NCI-H1092 (cell line): Measurements from ENCODE around the gene MS4A1.
A peak's percentile ranks its signal among the peaks of the same experiment; 100 is the strongest.
"Not testable (repeated sequence)": the region's sequence is repeated elsewhere in the genome, so short reads cannot be mapped to it uniquely, and the experiment has no call there.

Experiments
- DNase-seq: peaks from one replicate; lab custom pipeline; 2025; lab: John Stamatoyannopoulos, UW

Gene MS4A1

DNA sequence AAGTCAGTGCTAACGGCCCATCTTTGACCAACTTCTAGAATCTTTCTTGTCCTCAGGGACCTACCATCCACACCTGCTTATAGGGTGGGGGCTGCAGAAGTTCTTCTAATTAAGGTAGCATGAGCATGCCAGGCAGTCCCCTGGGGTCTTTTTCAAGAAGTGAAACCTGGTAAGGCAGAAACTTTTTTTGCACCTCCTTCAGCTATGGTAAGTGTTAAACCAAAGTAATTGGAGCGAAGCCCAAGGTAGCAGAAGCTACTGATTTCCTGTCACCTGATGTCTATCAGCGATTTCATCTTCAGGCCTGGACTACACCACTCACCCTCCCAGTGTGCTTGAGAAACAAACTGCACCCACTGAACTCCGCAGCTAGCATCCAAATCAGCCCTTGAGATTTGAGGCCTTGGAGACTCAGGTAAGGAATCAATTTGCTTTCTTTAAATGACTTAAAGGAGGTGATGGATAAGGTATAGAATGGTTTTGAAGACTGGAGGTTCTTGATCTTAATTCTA lies at the start of gene MS4A1:
MS4A1 (plus strand) TSS at position 317 of the 512 bp plus-strand sequence. CDS start 6,528 bp downstream, outside the sequence.
- DNase-seq: no peak

DNA sequence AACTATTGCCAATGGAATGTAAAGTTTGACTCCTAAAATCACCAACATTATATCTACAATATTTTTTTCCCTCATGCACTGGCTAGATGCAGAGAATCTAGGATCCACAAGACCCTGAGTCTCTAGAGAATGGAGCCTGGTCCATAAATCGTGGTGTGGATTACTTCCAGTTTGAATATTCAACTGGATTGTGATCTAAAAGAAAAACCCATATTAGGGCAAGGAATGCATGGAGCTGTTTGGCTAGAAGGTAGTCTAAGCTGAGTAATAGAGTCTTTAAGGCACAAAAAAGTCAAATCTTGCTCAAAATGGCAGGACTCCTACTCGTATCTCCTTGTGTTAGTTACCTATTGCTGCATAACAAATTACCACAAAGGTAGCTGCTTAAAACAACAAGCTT lies 35.6 kb upstream of the MS4A1 start:
- no peak for DNase-seq

DNA sequence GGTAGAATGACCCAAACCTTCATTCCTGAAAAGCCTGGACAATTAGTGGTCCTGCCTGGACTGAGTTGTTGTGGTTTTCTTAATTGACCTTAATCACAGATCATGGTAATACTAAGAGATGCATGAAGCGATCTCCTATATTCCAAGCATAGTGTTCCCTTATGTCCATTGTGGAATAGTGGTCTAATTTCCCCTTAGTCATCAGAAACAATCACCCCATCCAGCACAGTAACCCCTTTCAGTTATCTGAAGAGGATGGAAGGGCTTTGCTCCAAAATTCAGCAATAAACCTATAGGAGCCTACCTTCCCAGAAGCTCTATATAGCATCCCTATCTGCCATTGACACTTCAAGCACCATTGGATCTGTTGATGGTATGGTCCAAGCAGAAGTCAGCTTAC lies 33.0 kb upstream of the MS4A1 start:
- no peak for DNase-seq

DNA sequence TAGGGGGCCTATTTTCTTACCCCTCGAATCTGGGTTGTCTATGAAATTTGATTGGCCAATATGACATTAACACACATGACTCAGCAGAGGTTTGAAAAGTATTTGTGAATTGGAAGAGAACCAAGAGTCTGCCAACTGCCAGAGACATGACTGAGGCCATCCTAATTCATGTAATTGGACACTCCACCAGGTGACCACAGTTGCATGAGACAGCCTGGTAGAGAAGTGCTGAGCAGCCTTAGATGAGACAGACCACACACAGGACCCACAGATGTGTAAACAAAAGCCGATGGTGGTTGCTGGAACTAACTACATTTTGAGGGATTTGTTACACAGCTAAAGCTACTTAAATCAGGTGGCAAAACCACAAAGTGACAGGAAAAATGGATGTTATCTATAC lies 27.1 kb upstream of the MS4A1 start:
- no peak for DNase-seq

DNA sequence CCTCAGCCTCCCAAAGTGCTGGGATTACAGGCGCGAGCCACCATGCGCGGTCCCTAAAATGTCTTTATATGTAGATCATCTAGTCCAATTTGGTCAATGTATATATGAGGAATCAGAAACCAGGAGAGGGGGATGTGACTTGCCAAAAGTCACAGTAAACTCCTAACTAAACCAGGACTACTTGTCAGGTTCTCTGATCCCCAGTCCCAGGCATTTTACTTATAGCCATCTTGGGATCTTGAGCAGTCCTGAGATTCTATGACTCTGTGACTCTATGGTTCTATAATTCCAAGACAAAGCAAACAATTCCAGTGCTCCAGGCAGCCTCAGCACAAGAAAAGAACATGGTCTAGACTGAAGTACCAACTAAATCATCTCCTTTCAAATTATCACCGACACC lies 26.4 kb upstream of the MS4A1 start, which contains the start of gene MS4A5:
MS4A5 (plus strand) TSS at position 301 of the 400 bp plus-strand sequence. CDS start 103 bp downstream, outside the sequence.
- DNase-seq: no peak

DNA sequence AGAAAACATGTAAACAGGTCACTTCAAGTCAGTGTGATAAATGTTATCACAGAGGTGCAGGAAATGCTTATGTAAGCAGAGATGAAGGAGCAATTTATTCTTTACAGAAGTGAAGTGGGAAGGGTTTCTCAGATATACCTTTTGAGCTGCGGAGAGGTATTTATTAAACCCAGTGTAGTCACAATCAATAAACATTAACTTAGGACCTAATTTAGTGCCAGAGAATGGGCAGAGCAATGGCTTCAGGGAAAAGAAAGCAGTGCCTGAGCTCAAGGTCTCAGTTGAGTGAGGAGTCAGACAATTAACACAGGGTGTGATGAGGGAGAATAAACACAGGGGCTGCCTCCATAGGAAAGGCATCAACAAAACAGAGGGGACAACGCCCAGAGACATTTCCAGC lies 24.4 kb upstream of the MS4A1 start:
- DNase-seq: no peak

DNA sequence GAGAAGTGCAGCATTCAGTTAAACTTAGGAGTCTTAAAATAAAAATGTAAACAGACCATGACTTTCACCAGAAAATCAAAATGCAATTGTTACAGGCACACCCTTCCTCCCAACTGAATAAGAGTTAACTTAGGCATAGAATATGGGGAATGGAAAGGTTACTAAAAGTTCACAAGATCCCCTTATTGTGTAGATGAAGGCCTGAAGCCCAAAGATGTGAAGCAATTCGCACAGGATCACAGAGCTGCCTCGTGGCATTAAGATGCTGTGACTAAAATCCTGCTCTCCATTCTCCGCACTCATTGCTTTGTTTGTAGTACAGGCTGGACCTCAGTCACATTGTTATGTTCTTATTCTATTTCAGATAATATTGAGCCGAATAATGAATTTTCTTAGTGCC lies 22.2 kb upstream of the MS4A1 start:
- DNase-seq: no peak

DNA sequence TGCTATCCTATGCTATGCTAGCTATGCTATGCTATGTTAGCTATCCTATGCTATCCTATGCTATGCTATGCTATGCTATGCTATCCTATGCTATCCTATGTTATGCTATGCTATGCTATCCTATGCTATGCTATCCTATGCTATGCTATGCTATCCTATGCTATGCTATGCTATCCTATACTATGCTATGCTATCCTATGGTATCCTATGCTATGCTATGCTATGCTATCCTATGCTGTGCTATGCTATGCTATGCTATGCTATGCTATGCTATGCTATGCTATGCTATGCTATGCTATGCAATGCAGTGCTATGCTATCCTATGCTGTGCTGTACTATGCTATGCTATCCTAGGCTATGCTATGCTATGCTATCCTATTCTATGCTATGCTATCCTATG lies 8.6 kb upstream of the MS4A1 start:
- no peak for DNase-seq

DNA sequence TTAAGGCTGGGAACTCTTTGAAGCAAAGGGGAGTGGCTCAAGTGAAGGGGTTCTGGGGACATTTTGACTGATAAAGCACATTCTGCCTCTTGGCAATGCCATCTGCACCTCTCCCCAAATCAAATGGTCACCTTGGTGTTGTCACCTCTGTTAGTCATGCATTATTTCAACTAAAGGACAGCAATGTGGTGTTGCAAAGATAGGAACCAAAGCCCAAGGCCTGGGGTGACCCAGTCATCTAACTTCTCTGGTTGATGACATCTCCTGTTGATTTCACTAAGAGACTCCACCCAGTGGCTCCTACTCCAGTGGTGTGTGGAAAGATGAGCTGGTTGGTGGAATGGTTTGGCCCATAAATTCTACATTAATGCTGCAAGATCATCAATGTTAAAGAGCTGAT lies 7.8 kb upstream of the MS4A1 start:
- DNase-seq: no peak

DNA sequence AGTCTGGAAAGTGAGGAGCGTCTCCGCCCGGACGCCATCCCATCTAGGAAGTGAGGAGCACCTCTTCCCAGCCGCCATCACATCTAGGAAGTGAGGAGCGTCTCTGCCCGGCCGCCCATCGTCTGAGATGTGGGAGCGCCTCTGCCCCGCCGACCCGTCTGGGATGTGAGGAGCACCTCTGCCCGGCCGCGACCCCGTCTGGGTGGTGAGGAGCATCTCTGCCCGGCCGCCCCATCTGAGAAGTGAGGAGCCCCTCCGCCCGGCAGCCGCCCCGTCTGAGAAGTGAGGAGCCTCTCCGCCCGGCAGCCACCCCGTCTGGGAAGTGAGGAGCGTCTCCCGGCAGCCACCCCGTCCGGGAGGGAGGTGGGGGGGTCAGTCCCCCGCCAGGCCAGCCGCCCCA lies 4.5 kb upstream of the MS4A1 start:
- not testable (repeated sequence) for DNase-seq

DNA sequence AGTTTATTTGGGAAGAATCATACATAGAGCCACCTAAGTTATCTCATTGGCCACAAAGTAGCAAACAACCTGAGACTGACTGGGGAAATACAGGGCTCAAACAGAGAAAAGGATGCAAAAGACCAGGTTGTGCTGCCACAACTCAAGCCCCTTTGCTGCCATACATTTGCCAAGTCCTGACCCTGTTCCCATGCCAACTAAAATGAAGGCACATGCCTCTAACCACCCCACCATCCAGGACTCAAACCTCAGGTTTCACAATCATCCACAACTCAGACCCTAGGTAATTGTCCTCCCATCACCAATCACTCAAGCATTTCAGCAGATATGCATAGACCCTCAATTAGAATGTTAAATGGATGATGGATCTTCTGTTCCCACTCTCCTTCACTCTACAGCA lies 1.4 kb upstream of the MS4A1 start:
- no peak for DNase-seq

DNA sequence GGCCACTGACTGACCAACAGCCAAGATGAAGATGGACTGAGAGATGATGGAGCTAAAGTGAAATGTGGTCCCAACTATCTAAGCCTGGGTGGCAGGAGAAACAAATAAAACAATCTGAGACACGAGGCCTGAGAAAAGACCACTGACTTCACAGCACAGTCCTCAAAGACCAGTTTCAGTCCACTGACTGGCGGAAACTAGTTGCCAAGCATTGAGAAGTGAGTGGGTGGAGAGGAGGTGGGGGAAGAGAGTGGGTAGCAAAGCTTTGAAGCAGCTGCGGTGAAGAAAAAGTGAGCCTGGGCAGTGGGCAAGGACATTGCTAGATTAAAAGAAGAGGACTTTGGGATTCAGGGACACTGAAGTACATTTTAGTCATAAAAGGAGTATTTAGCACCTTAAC lies 1.9 kb downstream of the MS4A1 start:
- DNase-seq: no peak

DNA sequence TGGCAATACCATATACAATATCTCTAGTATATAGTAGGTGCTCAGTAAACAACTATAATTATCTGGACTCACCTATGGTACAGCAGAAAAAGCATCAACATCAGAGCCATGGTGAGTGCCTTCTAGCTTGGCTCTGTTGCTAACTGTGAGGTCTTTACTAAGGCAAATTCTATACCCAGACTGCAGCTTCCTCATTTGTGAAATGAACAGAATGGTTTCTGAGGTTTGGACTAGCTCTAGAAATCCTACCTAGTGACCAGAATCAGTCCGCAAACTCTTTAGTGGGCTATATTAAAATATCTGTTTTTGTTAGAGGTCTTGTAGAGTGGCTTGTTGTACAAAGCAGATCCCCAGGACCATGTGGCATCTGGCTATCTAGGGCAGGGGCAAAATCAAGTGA lies 3.7 kb downstream of the MS4A1 start:
- DNase-seq: no peak

DNA sequence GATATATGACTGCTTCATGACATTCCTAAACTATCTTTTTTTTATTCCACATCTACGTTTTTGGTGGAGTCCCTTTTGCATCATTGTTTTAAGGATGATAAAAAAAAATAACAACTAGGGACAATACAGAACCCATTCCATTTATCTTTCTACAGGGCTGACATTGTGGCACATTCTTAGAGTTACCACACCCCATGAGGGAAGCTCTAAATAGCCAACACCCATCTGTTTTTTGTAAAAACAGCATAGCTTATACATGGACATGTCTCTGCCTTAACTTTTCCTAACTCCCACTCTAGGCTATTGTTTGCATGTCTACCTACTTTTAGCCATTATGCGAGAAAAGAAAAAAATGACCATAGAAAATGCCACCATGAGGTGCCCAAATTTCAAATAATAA lies 13.2 kb downstream of the MS4A1 start:
- no peak for DNase-seq

DNA sequence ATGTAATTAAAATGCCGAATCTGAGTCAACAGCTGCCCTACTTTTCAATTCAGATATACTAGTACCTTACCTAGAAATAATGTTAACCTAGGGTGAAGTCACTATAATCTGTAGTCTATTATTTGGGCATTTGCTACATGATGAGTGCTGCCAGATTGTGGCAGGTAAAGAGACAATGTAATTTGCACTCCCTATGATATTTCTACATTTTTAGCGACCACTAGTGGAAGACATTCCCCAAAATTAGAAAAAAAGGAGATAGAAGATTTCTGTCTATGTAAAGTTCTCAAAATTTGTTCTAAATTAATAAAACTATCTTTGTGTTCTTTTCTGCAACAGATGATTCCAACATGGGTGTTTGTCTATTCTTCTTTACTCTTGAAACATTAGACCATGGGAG lies 14.1 kb downstream of the MS4A1 start:
- no peak for DNase-seq

DNA sequence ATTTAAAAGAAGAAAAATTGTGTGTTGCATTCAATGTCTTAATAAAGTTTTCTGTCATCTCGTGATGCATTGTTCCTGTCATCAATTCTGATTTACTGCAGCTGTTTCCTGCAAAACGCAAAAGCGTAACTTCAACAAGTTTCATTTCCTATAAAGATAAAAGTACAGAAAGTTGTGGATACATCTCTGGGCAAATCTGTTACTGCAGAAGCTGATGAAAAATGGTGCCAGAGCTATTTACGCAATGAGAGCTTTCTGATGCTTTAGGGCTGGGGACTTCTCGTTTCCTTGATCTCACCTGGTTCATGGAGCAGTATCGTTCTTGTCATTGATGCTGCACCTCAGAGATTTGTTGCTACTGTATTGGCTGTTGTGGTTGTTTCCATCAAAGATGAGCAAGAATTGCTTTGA lies 21.4 kb downstream of the MS4A1 start:
- no peak for DNase-seq

DNA sequence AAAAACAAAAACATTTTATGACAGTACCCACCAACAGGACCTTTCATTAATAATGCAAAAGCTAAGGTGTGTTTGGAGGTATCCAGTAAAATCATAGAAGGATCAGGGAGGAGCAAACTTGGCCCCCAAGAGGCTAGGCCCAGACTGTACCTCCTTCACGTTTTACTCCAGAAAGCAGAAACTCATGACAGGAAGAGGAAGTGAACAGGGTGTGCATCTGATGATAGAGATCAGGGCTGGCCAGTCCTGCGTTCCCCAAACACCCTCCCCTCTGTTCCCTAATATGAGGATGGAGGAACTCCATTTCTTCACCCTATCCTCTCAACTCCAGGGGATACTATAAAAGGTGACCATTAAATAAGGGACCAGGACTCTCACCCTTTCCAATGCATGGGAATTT lies 26.7 kb downstream of the MS4A1 start:
- DNase-seq: no peak

DNA sequence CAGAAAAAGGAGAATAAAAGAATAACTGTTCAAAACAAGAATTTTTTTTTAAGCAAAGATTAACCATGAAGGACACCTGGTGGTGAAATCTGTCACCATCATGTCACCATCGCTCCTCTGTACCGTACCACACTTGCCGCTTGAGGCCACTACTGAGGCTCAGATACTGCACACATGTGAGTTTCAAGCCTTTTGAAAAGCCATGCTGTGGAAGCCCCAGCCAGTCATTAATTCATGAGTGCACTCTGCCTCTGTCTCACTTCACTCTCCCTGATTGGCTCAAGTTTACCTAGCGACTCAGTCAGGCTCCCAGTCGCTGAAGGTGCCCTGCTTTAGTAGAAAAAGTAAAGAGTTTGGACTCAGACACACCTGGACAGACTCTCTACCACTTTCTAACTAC lies 30.3 kb downstream of the MS4A1 start:
- DNase-seq: peak; percentile 12

DNA sequence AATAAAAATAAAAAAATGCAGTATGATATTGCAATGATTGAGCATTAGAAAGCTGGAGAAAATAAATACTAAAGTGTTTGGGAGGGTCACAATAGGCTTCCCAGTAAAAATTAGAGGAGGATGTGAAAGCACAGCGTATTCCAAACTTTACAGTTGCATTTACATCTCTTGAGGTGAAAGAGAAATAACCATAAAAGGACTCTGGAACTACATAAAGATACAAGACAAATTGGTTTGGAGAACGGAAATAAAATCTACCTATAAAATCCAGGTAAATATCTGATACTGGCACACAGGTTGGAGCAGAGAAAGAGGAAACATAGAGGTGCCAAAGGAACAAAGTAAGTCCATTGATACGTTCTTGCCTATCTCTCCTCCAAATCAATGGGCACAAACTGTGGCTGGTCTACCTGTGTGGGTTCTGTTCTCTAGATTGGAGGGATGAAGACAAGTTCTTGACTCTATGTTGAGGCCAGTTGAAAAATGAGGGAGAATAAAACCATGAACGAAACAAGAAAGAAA lies 36.9 kb downstream of the MS4A1 start, which contains the start of gene MS4A12:
MS4A12 (plus strand) TSS at position 291 of the 522 bp plus-strand sequence. CDS start 4,541 bp downstream, outside the sequence.
- no peak for DNase-seq

DNA sequence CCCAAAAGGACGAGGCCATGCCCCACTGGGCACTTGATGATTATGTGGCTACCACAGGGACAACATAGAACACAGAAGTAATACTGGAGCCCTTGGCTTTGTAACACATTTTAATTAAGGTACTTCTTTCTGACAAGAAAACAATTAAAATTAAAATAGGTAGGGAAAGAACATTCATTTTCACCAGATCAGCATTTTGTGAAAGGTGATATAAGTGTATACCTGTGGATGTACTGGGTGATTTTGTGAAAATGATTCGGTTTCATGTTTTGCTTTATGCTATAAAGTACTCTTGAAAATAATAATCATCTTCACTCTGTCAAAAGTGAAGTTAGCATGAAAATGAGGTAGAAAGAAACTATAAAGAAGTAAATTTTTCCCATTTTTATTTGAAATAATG lies 37.8 kb downstream of the MS4A1 start:
- no peak for DNase-seq

DNA sequence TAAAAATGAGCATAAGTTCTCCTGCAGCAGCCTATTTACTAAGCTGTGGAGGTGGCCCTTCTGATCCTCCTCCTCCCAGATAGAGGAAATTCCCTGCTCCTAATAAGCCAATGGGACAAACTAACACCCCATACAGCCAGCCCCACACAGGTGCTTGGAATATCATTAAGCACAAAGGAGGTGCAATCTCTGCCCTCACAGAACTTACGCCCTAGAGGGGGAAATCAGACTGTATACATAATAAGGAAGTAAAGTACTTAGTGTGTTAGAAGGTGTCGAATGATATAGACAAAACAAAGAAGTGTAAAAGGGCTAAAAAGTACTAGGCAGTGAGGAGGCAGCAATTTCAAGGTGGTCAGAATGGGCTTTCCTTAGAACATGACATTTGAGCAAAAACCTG lies 42.8 kb downstream of the MS4A1 start:
- no peak for DNase-seq

DNA sequence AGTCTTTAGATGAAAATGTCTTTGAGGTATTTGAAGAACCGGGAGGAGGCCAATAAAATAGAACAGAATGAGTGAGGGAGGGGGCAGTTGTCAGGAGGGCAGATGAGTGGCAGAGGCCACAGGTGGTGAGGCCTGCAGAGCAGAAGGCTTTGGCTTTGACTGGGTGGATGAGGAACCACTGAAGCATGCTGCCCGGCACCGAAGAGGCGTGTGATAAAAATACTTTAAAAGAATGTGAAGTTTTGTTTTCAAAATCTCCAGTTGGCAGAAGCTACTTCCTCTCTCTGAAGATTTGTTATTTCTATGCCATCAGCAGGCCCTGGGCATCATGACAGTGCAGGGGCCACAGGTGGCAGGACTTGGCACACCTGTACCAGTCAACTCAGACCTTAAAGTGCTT lies 43.2 kb downstream of the MS4A1 start:
- DNase-seq: no peak

DNA sequence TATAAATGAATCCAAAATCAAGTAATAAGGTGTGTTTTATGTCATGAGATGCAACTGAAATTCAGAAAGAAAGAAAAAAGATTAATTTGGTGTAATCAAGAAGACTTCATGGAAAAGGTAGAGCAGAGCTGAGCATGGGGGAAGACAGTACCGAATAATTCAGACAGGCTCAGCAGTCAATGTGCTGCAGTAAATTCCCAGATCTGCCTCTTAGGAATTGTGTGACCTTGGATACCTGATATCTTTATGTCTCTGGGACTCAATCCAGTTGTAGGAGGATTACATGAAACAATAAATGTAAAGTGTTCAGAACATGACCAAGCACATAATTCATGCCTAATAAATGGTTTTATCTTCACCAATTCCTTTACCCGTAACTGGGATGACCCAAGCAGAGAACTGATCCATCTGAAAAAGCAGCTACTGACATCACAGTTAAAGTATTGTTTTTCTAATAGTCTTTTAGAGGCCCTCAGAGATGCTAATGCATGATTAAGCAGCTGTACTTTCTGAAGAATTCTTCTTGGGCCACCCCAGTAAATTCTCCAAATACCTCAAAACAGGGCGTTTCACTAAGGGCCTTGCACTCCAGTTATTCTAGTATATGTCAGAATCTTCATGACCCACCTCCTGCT lies 44.7 kb downstream of the MS4A1 start:
- DNase-seq: no peak

DNA sequence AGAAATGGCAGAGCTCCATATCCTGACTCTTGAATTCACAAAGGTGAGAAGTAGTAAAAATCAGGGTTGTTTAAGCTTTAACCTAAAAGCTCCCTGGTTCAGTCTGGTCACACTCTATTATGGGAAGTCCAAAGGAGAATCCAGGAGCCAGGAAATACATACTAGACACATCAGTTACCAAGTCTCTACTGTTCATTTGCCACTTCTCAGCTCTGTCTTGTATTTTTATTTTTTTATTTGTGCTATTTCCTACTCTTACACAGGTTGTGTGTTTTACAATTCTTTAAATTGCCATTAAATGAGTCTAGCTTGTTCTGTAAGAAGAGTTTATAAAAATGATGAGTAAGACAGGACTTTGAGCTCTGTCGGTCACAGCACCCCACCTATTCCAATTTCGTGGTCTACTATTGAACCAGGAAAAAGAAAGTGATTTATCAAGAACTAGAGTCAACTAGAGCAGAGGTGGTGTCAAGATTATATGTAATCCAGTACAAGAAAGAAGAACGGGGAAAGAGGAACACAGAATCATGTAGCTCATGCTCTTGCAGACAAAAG lies 46.7 kb downstream of the MS4A1 start:
- DNase-seq: no peak
